ENCODE measurements around the gene DGKI.

DNA sequence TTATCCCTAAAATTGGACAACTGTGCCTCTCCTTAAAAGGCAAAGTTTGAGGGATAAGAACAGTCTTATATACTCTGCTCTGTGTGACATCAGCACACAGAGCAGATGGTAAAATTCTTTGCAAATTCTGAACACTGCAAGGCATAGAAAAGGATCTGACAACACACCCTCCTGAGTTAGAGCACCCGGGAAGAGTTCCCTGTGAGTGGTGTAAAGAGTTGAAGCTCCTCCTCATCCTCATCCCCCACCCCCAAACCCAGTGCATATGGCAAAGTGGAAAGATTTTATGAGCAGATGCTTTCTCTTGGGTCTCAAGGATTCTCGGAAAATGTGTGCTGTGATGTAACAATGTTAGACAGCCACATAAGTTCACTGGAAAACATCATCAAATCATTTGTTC is 40.0 kb upstream of the DGKI start:
- TF ChIP-seq, protein P1, sequence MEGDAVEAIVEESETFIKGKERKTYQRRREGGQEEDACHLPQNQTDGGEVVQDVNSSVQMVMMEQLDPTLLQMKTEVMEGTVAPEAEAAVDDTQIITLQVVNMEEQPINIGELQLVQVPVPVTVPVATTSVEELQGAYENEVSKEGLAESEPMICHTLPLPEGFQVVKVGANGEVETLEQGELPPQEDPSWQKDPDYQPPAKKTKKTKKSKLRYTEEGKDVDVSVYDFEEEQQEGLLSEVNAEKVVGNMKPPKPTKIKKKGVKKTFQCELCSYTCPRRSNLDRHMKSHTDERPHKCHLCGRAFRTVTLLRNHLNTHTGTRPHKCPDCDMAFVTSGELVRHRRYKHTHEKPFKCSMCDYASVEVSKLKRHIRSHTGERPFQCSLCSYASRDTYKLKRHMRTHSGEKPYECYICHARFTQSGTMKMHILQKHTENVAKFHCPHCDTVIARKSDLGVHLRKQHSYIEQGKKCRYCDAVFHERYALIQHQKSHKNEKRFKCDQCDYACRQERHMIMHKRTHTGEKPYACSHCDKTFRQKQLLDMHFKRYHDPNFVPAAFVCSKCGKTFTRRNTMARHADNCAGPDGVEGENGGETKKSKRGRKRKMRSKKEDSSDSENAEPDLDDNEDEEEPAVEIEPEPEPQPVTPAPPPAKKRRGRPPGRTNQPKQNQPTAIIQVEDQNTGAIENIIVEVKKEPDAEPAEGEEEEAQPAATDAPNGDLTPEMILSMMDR (IDR thresholded peaks at IDR 0.05) = no peak
- no peak for TF ChIP-seq EP300 (IDR thresholded peaks at IDR 0.05; ENCODE audit: low read depth)
